Measurements from ENCODE around the gene CELF4.

DNA sequence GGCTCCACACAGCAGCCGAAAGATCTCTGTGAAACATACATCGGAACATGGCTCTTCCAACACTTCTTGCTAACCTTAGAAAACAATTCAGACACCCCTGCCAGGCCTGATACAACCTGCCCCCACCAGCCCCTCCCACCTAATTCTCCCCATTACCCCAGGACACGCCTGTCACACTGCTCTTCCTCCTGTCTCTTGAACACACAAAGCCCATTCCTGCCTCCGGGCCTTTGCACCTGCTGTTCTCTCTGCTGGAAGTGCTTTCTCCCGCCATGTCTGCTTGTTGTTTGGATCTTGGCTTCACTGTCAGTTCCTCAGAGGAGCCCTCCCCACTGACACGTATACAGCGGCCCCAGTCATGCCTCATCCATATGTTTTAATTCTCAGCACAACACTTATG is 24.1 kb downstream of the CELF4 start:
- TF ChIP-seq EZH2 (IDR thresholded peaks at IDR 0.05) (no peak), POLR2AphosphoS5 (IDR thresholded peaks at IDR 0.05; ENCODE audit: borderline replicate concordance, low read depth, low read length) (no peak), FOXP2 (optimal IDR thresholded peaks at IDR 0.05; ENCODE audit: control extremely low read depth, extremely low read length, insufficient read depth) (no peak)

All from SK-N-MC (cell line).